B cell (primary cell): ENCODE data around the gene HES5.

ENCODE experiments used
- EZH2 ChIP-seq: IDR thresholded peaks from 2 replicates; pipeline ENCODE4 v1.6.1; 2012; ENCODE audit warnings: borderline replicate concordance, low read depth, mild to moderate bottlenecking, moderate library complexity, low read length; ENCODE audit not compliant: insufficient read depth, poor library complexity, severe bottlenecking
- TF ChIP-seq, protein P1 (sequence below): fragments of 200-600 bp; IDR thresholded peaks from one replicate; pipeline ENCODE4 v1.8.0; 2022; ENCODE audit warnings: antibody characterized with exemption, mild to moderate bottlenecking

DNA sequence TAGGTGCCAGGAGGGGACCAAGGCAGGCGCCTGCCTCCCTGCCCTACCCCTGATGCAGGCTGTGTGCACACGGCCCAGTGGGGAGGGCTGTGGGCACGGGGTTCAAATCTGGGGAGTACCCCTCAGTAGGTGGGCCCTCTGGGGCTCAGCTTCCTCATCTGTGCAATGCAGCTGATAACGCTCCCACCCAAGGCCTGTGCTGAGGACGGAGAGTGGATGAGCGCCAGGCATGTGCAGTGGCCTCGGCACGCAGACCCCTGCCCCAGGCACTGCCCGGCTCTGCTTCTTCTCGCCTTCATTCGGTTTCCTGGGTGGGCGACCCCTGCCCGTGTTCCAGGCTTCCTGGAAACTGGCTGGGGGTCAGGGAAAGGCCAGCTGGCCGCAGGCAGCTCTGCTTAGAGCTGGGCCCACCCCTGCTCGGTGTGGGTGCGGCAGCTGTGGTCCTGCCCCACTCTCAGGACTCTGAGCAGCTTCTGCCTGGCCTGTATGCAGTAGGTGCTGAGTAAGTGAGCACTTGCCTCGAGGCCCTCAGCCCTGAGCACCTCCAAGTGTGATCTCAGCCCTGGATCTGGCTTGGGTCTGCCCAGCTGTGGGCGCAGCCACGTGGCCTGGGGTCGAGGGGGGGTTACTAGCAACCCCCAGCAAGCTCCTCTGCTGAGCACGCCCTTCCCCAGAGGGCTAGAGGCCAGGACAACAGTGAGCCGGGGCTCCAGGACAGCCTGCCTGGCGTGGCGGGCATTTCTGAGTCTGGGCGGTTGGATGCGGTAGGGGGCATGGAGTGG, 14.2 kb upstream of the HES5 start:
- TF ChIP-seq EZH2 = no peak
- TF ChIP-seq, protein P1, sequence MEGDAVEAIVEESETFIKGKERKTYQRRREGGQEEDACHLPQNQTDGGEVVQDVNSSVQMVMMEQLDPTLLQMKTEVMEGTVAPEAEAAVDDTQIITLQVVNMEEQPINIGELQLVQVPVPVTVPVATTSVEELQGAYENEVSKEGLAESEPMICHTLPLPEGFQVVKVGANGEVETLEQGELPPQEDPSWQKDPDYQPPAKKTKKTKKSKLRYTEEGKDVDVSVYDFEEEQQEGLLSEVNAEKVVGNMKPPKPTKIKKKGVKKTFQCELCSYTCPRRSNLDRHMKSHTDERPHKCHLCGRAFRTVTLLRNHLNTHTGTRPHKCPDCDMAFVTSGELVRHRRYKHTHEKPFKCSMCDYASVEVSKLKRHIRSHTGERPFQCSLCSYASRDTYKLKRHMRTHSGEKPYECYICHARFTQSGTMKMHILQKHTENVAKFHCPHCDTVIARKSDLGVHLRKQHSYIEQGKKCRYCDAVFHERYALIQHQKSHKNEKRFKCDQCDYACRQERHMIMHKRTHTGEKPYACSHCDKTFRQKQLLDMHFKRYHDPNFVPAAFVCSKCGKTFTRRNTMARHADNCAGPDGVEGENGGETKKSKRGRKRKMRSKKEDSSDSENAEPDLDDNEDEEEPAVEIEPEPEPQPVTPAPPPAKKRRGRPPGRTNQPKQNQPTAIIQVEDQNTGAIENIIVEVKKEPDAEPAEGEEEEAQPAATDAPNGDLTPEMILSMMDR = no peak
